Measurements from ENCODE around the gene CUX1.
A peak's percentile ranks its signal among the peaks of the same experiment; 100 is the strongest.

Gene CUX1

DNA sequence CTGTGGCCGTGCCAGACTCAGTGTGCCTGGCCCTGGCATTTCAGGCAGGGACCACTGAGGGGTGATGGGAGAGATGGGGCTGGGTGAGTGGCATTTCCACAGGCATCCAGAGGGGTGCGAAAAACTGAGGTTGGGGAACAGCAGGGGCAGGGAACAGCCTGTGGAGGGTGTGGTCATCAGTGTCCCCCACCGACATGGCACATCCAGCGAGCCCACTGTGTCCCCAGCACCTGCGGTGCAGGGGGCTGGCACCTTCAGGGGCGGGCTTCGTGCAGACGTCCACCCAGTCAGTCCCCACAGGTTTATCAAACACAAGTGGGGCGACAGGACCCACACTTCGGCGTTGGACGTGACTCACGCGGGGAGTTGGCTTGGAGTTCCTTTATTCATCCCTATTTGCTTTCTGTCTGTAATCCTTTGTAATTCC, 14.8 kb downstream of the CUX1 start:
- CTCF ChIA-PET: no interaction called here
- TF ChIP-seq ZIC2 (tag by site-specific recombination; IDR thresholded peaks at IDR 0.05) (0 out of 2 replicates have a peak, but pooled peaks have one; percentile 12), ZNF341 (tag by site-specific recombination; IDR thresholded peaks at IDR 0.05; ENCODE audit: low read depth) (peak; percentile 69), GLIS1 (tag by site-specific recombination; IDR thresholded peaks at IDR 0.05) (no peak), KLF17 (tag by site-specific recombination; IDR thresholded peaks at IDR 0.05) (no peak)
- TF ChIP-seq, protein P1, sequence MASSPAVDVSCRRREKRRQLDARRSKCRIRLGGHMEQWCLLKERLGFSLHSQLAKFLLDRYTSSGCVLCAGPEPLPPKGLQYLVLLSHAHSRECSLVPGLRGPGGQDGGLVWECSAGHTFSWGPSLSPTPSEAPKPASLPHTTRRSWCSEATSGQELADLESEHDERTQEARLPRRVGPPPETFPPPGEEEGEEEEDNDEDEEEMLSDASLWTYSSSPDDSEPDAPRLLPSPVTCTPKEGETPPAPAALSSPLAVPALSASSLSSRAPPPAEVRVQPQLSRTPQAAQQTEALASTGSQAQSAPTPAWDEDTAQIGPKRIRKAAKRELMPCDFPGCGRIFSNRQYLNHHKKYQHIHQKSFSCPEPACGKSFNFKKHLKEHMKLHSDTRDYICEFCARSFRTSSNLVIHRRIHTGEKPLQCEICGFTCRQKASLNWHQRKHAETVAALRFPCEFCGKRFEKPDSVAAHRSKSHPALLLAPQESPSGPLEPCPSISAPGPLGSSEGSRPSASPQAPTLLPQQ (tag by site-specific recombination; IDR thresholded peaks at IDR 0.05): no peak
- TF ChIP-seq, protein P2, sequence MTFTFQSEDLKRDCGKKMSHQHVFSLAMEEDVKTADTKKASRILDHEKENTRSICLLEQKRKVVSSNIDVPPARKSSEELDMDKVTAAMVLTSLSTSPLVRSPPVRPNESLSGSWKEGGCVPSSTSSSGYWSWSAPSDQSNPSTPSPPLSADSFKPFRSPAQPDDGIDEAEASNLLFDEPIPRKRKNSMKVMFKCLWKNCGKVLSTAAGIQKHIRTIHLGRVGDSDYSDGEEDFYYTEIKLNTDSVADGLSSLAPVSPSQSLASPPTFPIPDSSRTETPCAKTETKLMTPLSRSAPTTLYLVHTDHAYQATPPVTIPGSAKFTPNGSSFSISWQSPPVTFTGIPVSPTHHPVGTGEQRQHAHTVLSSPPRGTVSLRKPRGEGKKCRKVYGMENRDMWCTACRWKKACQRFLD (tag by site-specific recombination; IDR thresholded peaks at IDR 0.05): no peak
- peaks cover 0 to 4% of the 10 kb centered on the region in 2 experiments; a peak in 1 of 3 replicates for H3K36me3 ChIP-seq (ENCODE audit: control insufficient read depth in 2 of 2, insufficient read depth in 1 of 2, low read length in 2 of 2)
- no peak overlapping the region for H3K27ac ChIP-seq (ENCODE audit: extremely low read depth, low read depth, low read length)
- POLR2A ChIA-PET: no interaction called here
- no peaks in the 10 kb centered on the region for H3K9me3 ChIP-seq (ENCODE audit: control insufficient read depth, insufficient read depth, low read depth, low read length)
- peaks cover 4% of the 10 kb centered on the region; the same call in 1 of the 2 replicates for H3K4me1 ChIP-seq (ENCODE audit: control insufficient read depth, insufficient read depth, low read length)
- no peak overlapping the region for H3K4me3 ChIP-seq (ENCODE audit: low read depth, low read length)

DNA sequence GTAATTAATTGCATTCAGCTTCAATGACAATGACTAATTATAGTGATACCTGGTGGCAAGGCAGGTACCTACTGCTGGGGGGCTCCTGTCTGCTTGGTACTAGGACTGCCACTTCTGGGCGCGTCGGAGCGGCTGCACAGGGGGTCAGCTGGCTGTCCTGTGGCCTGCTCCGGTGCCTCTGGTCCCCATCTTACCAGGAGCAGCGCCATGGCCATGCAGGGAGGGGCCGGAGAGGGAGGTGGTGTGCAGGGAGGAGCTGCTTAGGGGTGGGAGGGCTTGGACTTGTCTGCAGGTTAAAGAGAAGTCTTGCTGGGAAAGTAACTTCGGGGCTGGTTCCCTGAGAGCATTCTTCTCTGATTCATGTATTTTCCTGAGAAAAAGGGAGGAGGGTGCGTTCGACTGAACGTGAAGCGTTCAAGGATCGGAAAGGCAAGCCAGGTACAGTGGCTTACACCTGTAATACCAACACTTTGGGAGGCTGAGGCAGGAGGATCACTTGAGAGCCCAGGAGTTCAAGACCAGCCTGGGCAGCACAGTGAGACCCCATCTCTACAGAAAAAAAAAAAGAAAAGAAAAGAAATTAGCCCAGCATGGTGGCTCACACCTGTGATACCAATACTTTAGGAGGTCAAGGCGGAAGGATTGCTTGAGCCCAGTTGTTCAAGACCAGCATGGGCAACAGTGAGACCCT, 15.4 kb downstream of the CUX1 start:
- CTCF ChIA-PET: no interaction called here
- POLR2A ChIA-PET: no interaction called here
- peaks cover 4% of the 10 kb centered on the region; the same call in 1 of the 2 replicates for H3K4me1 ChIP-seq (ENCODE audit: control insufficient read depth, insufficient read depth, low read length)

GRCh38 chr7:101833799-101834198, 16.4 kb downstream of the CUX1 start:
- Histone ChIP-seq H3K4me1 (ENCODE audit: control insufficient read depth, insufficient read depth, low read length) (no peaks in the 10 kb centered on the region), H3K27ac (ENCODE audit: extremely low read depth, low read depth, low read length) (no peak overlapping the region), H3K9me3 (ENCODE audit: control insufficient read depth, insufficient read depth, low read depth, low read length) (no peaks in the 10 kb centered on the region), H3K4me3 (ENCODE audit: low read depth, low read length) (no peak overlapping the region), H3K36me3 (ENCODE audit: control insufficient read depth in 2 of 2, insufficient read depth in 1 of 2, low read length in 2 of 2) (no peaks in the 10 kb centered on the region; a peak in 1 of 3 replicates)
- POLR2A ChIA-PET: no interaction called here
- TF ChIP-seq ZNF398 (tag by site-specific recombination; IDR thresholded peaks at IDR 0.05): no peak
- no peak for TF ChIP-seq ZNF366 (tag by site-specific recombination; conservative IDR thresholded peaks at IDR 0.05)
- no peak for TF ChIP-seq ZNF624 (tag by site-specific recombination; IDR thresholded peaks at IDR 0.05)
- TF ChIP-seq GLIS1 (tag by site-specific recombination; IDR thresholded peaks at IDR 0.05): no peak
- TF ChIP-seq ZNF10 (tag by site-specific recombination; IDR thresholded peaks at IDR 0.05): no peak
- no peak for TF ChIP-seq WT1 (tag by site-specific recombination; IDR thresholded peaks at IDR 0.05)
- no peak for TF ChIP-seq ZNF777 (tag by site-specific recombination; IDR thresholded peaks at IDR 0.05; ENCODE audit: borderline replicate concordance)
- TF ChIP-seq ZBTB21 (tag by site-specific recombination; IDR thresholded peaks at IDR 0.05): no peak
- TF ChIP-seq ZNF184 (tag by site-specific recombination; IDR thresholded peaks at IDR 0.05): no peak
- TF ChIP-seq ZNF280C (tag by site-specific recombination; IDR thresholded peaks at IDR 0.05): no peak
- no peak for TF ChIP-seq KLF9 (tag by site-specific recombination; IDR thresholded peaks at IDR 0.05; ENCODE audit: low read depth)
- no peak for TF ChIP-seq ZNF561 (tag by site-specific recombination; IDR thresholded peaks at IDR 0.05; ENCODE audit: borderline replicate concordance)
- no peak for TF ChIP-seq ZNF223 (tag by site-specific recombination; IDR thresholded peaks at IDR 0.05)
- TF ChIP-seq YY2 (tag by site-specific recombination; IDR thresholded peaks at IDR 0.05): no peak
- TF ChIP-seq ZBTB17 (tag by site-specific recombination; IDR thresholded peaks at IDR 0.05): no peak
- TF ChIP-seq ZNF629 (tag by site-specific recombination; IDR thresholded peaks at IDR 0.05): no peak
- no peak for TF ChIP-seq ZNF16 (tag by site-specific recombination; IDR thresholded peaks at IDR 0.05; ENCODE audit: low read depth)
- no peak for TF ChIP-seq ZNF560 (tag by site-specific recombination; IDR thresholded peaks at IDR 0.05; ENCODE audit: borderline replicate concordance)
- CTCF ChIA-PET: interaction anchor here (0.7 kb wide), 1 partner anchor 106 kb away, joined by 3 read pairs; no protein-coding TSS in a partner anchor

More for the DNA sequence above, 15.4 kb downstream of the CUX1 start:
- Histone ChIP-seq H3K9me3 (ENCODE audit: control insufficient read depth, insufficient read depth, low read depth, low read length) (no peaks in the 10 kb centered on the region), H3K36me3 (ENCODE audit: control insufficient read depth in 2 of 2, insufficient read depth in 1 of 2, low read length in 2 of 2) (peaks cover 0 to 2% of the 10 kb centered on the region in 2 experiments; a peak in 1 of 3 replicates), H3K4me3 (ENCODE audit: low read depth, low read length) (no peak overlapping the region), H3K27ac (ENCODE audit: extremely low read depth, low read depth, low read length) (no peak overlapping the region)
- 0 out of 2 replicates have a peak, but pooled peaks have one; percentile 46 for TF ChIP-seq ZBTB7A (tag by site-specific recombination; IDR thresholded peaks at IDR 0.05; ENCODE audit: low read depth)
- TF ChIP-seq ZSCAN23 (tag by site-specific recombination; IDR thresholded peaks at IDR 0.05): no peak
- TF ChIP-seq ZNF121 (tag by site-specific recombination; IDR thresholded peaks at IDR 0.05): peak; percentile 85
- no peak for TF ChIP-seq ZNF558 (tag by site-specific recombination; IDR thresholded peaks at IDR 0.05)
